CD4-positive, alpha-beta T cell treated with Interleukin-6 at 100 ng/mL for 8 hours (primary cell): ENCODE results near the gene PPP1R14B.

Source experiments
- DNase-seq: peaks from one replicate; pipeline ENCODE4 v3.0.0-alpha.2; 2020; ENCODE audit warnings: mixed read lengths, low spot score

Gene PPP1R14B

GRCh38 chr11:64230985-64231365 lies 15.8 kb downstream of the PPP1R14B start:
- DNase-seq = no peak

GRCh38 chr11:64230171-64230984 lies 16.4 kb downstream of the PPP1R14B start, which contains the start of gene DNAJC4:
Gene DNAJC4 (plus strand): TSS chr11:64230548. CDS start chr11:64230855, 307 bp downstream.
- DNase-seq = peak; percentile 89

DNA sequence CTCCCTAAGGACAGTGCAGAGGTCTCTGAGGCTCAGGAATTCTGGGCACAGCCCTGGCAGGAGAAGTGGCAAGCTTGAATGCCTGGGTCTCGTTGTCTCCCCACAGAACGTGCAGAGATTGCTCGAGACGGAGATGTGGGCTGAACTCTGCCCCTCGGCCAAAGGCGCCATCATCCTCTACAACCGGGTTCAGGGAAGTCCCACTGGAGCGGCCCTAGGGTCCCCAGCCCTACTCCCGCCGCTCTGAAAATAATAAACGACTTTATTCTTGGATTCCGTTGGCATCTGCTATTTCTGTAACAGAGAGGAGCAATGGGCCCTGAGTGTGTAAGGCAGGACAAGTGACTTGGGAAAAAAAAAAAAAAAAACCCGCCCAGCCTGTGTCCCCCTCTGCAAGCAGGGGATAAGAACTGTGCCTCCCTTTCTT lies 17.0 kb downstream of the PPP1R14B start:
- no peak for DNase-seq

DNA sequence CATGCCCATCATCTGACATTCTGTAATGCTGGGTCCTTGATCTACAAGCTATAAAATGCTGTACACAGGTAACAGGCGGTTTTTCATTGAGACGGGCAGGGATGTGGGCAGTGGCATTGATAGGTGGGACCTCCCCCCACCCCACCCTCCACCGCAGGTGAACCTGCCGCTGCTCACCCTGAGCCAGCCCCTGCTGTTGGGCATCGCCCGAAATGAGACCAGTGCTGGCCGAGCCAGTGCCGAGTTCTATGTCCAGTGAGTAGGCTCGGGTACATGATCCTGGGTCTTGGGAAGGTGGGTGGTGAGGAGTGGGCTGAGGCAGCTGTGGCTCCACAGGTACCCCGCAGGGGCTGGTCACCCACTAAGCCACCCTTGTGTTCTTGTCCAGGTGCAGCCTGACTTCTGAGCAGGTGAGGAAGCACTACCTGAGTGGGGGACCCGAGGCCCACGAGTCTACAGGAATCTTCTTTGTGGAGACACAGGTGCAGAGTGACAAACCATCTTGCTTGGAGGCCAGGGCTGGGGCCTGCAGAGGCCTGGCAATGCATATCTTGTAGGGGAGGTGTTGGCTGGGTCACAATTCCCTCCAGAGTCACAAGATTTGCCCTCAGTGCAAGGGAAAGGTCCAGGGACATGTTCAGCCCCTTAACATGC lies 17.5 kb downstream of the PPP1R14B start:
- DNase-seq = no peak

- no peak for DNase-seq
These were observed 19.3 kb downstream of the PPP1R14B start for GRCh38 chr11:64227405-64227956.

DNA sequence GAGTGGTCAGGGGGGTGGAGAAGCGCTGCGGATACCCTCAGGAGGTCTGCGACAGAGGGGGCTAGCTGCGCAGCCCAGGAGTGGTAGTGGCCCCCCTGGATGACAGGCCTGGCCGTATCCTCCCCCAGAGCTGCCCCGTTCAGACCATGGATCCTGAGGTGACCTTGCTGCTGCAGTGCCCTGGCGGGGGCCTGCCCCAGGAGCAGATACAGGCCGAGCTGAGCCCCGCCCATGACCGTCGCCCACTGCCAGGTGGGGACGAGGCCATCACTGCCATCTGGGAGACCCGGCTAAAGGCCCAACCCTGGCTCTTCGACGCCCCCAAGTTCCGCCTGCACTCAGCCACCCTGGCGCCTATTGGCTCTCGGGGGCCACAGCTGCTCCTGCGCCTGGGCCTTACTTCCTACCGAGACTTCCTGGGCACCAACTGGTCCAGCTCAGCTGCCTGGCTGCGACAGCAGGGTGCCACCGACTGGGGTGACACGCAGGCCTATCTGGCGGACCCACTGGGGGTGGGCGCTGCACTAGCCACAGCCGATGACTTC lies 20.2 kb downstream of the PPP1R14B start:
- peak; percentile 62 for DNase-seq

GRCh38 chr11:64225608-64226506 lies 20.9 kb downstream of the PPP1R14B start, which contains the start of the genes NUDT22 and TRPT1:
Gene NUDT22 (plus strand): TSS chr11:64226274. CDS start chr11:64226653, 379 bp downstream.
Gene TRPT1 (minus strand): TSS chr11:64226186. CDS start chr11:64225860, 326 bp downstream.
- DNase-seq = peak; percentile 89

GRCh38 chr11:64224891-64225607 lies 21.7 kb downstream of the PPP1R14B start:
- DNase-seq = no peak

DNA sequence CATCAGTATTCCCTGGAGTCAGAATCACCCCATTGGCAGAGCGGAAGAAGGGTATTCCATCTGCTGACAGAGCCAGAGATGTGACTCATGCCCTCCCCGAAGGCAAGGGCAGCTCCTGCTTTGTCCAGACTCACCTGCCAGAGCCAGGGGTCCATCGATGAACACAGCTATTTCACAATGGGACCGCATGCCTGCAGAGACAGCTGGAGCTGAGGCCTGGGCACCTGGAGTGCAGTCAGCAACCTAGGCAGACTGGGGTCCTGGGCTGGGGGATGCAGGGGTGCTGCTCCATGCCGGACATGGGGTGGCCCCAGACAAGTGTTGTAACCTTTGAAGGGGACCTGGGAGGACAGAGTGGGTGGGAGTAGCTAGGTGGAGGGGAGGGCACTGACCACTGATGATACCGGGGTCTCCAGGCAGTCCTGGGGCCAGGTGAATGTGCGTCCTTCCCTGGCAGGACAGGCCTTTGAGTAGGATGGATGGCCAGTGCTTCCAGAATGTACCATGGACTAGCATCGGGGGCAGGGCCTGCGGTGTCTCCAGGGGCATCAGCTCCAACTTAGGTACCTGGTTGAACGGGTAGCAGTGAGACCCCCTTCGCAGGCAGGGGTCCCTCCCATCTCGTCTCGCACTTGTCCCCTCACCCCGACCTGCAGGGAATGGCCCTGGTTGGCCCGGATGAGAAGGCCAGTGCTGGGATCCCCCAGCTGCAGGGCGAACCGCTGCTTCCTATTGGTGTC lies 22.4 kb downstream of the PPP1R14B start:
- no peak for DNase-seq

- no peak for DNase-seq
These were observed 23.6 kb downstream of the PPP1R14B start for GRCh38 chr11:64223001-64223651.

DNA sequence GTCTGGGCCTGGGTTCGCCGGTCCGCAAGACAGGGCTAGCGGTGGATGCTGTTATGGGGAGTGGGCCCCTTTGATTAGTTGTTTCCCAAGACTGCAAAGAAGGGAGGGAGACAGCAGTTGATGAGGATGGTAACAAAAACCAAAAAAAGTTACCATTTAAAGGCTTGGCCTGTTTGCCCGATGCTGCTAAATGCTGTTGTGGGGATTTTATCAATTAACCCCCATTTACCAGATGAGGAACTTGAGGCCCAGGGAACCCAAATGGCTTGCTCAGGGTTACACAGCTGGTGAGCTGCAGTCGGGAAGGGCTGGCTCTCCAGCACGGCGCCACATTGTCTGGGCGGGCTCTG lies 24.1 kb downstream of the PPP1R14B start:
- no peak for DNase-seq

GRCh38 chr11:64220798-64221197 lies 25.9 kb downstream of the PPP1R14B start:
- DNase-seq = no peak

- no peak for DNase-seq
These were observed 26.5 kb downstream of the PPP1R14B start for GRCh38 chr11:64220271-64220670.

DNA sequence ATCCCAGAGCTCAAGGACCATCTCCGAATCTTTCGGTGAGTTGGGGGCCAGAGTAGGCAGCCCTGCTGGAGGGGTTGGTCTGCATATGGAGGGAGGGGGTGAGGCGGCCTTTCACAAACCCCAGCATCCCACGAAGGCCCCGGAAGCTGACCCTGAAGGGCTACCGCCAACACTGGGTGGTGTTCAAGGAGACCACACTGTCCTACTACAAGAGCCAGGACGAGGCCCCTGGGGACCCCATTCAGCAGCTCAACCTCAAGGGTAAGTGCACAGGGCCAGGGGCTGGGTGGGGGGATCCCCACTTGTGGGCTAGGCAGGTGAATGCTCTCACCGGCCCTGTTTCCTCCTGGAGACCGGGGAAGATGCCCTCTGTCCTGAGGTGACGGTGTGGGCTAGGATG lies 27.0 kb downstream of the PPP1R14B start:
- DNase-seq = no peak

DNA sequence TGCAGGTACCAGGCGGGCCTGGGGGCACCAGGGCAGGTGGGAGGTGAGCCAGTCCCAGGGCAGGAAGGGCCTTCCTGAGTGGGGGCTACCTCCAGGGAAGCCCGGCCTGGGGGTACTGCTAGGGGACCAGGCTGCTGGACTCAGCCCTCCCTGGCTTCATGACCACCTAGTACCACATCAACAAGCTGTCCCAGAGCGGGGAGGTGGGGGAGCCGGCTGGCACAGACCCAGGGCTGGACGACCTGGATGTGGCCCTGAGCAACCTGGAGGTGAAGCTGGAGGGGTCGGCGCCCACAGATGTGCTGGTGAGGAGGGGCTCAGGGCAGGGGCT lies 27.4 kb downstream of the PPP1R14B start:
- DNase-seq = no peak

DNA sequence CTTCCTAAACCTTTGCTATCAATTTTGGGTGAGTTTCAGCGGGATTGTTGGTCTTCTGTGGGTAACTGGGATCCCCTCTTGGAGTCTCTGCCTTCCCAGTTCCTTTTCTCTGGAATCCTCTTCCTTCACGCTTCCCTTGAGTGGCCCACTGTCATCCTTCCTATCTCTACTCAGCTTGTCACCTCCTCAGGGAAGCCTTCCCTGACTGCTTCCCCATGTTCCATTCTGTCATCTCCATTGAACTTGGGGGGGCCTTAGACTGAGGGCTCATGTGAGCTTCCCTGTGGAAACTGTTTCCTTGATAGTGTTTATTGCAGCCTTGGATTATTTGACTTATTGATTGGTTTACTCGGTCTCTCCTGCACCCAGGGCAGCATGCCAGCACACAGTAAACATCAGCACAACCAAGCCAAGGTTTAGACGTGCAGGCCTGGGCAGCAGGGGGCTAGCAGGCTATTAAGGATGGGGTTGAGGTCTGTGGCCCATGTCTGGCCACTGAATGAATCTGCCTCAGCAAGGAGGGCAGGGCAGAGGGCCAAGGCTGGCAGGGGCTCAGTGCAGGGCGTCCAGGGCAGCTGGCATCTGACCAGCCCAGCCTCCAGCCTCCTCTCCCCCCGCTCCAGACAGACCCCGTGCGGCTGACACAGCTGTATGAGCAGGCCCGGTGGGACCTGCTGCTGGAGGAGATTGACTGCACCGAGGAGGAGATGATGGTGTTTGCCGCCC lies 28.0 kb downstream of the PPP1R14B start:
- DNase-seq = no peak

- no peak for DNase-seq
These were observed 29.9 kb downstream of the PPP1R14B start for GRCh38 chr11:64216879-64217278.

GRCh38 chr11:64211181-64211872 lies 35.4 kb downstream of the PPP1R14B start:
- DNase-seq = no peak
